Stimulated activated CD8-positive, alpha-beta memory T cell treated with anti-CD3 and anti-CD28 coated beads, Interleukin-15, amount 100 ng/mL, for 1 hour (primary cell): ENCODE results near the gene PPFIA4.
A peak's percentile ranks its signal among the peaks of the same experiment; 100 is the strongest.
"Not testable (repeated sequence)": the region's sequence is repeated elsewhere in the genome, so short reads cannot be mapped to it uniquely, and the experiment has no call there.

ENCODE experiments used
- DNase-seq: peaks from one replicate; pipeline ENCODE4 v3.0.0-alpha.2; 2020; ENCODE audit warnings: low read depth

Gene PPFIA4

DNA sequence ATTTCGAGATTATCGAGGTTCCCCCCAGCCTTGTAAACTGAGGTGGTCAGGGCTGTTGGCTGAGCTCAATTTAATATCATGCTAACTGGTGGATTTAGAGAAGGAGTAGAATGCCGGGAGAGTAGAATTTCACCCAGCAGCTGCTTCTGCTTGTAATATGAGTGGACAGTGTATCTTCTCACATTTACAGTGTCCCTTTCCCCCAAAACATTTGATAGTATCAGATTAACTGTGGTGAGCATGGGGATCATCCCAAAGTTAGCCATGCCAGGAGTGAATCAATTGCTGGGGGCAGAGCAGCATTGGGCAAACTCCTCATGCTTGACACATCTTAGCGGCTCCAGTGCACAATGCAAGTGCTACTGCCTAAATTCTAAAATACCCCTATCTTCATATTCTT, 9.2 kb upstream of the PPFIA4 start:
- DNase-seq = no peak

DNA sequence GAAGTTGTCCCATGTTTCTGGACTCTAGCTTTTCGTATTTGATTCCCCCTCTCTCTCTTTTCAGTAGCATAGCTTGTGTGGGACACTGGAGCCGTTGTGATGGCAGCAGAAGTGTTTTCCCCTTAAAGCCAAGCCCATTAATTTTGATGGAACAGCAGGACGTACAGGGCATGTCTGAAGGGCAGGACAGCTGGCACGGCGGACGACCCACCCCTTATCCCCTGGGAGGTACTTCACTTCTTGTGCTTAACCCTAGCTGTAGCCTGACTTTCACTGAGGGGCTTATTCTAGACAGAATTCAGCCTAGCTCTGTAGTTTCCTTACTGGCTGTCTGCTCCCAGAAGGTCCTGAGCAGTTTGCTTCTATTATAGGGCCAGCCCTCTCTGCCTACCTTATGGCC, 8.6 kb upstream of the PPFIA4 start:
- no peak for DNase-seq

DNA sequence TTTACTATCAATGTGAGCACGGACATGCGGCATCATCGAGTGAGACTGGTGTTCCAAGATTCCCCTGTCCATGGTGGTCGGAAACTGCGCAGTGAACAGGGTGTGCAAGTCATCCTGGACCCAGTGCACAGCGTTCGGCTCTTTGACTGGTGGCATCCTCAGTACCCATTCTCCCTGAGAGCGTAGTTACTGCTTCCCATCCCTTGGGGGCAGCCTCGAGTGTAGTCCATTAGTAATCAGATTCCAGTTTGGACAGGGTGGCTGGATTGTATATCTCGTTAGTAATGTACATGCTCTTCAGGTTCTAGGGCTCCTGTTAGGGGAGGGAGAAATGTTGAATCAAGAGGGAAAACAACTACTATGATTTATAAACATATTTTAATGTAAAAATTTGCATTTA, 3.4 kb upstream of the PPFIA4 start:
- DNase-seq = not testable (repeated sequence)

DNA sequence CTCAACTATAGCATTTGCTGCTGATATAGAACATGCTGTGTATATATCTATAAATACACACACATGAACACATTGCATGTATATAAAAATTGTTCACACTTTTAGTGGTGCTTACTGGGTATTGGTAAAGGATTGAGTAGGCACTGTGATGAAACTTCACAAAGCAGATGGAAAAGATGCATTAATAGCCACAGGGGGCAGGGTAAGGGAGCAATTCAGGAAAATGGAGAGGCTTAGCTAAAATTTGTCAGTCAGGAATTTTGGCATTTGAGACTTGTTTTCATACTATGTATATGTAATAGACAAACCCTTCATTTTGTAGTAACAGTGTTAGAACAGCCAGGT, 633 bp upstream of the PPFIA4 start:
- no peak for DNase-seq

DNA sequence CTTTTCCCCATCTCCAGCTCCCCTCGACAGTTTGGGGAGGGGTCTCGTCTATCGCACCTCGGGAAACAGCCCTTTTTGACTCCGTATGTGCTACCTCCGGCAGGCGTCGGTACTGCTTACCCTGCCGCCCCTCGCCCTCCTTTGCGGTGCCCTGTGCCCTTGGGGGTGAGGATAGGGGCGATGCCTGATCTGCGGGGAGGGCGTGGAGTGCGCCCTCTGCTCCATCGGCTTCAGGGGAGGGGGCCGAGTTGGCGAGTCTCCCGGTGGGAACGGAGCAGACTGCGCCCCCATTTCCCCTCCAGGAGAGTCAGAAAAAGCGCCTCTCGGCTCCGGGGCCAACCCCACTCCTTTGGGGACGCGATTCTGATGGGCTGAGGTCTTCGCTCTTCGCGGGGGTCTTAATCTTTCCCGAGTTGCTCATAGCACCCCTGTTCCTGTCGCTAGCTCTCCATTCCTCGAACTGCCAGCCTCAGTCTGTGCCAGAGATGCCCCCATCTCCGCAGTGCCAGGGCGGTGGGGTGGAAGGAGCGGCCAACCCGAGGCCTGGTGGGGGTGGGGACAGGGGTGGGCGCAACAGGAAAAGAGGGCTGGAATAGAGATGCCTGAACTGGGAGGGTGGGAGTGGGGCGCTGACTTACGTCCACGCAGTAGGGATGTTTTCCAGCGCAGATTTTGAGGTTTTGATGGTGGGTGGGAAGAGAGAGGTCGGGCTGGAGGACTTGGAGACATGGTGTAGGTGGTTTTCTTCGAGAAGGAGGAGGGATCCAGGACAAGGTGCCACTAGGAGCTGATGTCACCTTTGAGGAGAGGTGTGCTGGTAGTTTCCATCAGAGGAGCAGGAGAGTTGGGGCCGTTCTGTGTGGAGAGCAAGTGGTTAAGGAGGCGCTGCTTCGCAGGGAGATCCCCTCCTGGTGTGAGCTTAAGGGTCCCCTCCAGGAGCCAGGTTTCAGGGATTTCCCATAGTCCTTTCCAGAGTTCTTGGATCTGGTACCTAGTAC, 674 bp downstream of the PPFIA4 start:
- no peak for DNase-seq

DNA sequence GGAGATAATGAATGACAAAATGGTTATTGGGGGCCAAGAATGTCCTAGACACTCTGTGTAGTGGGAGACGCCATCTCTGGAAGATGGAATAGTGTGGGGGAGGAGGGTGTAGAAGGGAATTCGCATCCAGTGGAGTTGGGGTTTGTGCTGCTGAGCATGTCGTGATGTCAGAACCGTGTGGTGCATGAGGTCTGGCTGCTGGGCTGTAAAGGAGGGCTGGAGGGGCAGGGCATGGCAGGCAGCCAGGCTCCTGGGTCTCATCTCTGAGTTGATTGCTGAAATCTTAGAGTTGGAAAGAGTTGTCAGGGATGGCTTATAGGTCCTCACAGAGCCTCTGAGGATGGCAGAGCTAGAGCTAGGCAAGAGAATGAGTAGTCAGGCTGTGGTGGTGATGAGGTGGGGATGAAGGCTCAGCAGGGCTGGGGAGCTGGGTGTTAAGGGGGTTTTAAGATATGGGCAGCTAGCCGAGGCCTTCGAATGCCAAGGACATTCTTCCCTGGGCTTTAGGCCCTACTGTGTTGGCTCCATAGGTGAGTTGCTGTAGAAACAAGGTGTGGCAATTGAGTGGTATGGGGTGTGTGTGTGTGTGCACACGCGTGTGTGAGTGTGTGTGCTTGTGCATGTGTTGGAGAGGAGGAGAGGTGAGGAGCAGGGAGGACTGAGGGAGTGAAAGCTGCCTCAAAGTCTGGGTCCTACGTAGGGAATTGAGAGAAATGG, 1.9 kb downstream of the PPFIA4 start:
- DNase-seq = no peak

DNA sequence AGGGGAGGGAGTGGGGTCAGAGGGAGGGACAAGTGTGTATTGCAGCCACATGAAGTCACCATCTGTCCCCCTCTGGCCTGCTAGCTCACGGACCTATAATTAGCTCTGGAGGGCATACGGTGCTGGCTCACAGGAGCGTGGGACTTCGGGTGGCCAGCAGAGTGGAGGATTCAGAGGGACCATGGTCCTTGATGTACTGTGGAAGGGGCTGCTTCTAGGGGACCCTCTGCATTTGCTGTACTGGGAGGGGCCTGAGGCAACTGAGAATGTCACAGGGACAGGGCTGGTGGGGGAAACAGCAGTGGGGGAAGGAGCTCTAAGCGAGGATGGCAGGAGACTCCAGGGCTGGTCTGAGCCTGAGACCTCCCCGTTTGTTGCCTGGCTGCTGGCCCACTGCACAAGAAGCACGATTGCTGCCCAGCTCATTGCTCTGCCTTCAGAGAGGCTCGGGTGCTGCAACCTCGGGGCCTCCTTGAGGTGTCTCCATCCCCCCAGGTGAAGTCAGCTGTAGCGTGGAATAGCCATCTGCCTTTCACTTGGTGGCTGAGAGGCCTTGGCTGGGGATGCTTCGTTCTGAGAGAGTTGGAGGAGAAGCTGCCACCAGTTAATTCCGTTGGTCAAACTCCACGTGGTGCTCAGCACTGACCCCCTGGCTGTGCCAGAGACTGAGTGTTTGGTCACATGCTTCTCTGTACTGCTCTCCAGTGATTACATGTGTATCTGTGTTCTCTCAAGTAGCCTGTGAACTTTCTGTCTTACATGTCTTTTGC, 2.7 kb downstream of the PPFIA4 start:
- DNase-seq = no peak

DNA sequence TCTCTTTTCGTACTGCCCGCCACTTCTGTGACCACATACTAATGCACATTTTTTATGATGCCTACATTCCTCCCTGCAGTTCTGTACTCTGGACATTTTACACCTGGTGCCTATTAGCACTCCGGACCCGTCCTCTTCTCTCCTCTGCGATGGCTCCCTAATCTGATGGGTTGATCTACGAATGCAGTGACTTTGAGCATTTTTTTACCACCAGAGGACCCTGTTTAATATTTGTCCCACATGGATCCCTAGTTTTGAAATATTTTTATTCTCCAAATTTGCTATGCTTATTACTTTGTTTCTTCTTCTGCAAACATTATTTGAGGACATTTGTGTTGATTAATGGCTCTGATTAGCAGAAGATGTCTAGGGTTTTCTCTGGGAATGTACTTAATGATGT, 5.2 kb downstream of the PPFIA4 start:
- DNase-seq = no peak

DNA sequence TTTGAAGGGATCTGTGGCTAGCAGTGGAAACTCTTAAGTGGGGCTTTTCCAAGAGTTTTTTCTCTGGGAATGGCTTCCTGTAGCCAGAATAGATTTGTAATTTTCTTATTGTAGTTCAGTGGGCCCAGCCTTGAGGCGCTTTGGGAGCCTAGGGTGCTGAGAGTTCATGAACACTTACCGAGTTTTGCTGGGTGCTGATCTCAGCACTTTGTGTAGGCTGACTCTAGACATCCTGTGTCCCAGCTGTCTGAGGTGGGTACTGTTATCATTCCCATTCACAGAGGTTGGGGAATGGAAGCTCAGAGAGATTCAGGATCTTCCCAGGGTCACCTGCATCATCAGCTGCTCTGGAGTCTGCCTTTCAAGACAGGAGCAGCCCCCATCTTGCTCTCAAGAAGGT, 7.0 kb downstream of the PPFIA4 start:
- no peak for DNase-seq

DNA sequence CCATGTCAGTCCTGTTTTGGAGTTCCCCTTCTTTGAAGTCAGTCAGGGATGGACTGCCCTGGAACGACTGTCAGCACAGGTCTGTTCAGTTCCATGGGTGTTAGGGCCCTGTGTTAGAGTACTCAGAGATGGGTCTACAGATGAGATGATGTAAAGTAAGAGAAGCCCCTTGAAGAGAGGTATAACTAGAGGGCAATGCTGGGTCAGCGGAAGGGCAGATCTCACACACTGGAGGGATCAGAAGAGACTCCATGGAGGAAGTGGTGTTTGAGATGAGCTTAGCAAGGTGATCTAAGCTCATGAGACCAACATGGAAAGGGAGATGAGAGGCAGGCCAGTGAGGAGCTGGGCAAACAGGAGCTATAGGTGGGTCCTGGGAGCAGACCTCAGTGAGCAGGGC, 7.6 kb downstream of the PPFIA4 start:
- no peak for DNase-seq

DNA sequence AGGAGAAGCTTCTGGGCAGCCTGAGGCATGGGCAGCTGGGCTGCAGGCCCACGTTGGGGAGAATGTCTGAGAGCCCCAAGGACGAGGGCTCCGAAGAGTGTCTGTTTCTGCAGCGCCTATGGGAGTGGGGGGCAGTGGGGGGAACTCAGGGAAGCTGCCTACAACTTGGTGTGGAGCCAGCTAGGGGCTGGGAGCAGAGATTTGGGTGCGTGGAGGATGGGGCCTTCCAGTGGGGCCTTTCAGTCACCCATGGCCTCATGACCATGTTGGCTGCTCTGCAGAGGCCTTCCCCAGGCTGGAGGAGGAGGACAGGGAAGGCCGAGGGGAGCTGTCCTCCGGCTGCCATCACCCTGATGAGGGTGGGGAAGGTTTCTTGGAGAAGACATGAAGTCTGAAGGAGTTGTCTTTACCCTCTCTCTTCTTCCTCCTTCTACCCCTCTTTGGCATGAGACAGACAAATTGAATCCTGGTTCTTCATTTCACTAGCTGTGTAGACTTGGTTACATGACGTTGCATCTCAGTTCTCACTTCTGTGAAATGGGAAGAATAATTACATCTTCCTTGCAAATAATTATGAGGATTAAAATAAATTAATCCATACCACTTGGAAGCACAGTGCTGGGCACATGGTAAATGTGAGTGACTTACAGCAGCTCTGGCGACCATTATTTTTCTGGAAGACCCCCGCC, 8.3 kb downstream of the PPFIA4 start:
- DNase-seq = no peak

DNA sequence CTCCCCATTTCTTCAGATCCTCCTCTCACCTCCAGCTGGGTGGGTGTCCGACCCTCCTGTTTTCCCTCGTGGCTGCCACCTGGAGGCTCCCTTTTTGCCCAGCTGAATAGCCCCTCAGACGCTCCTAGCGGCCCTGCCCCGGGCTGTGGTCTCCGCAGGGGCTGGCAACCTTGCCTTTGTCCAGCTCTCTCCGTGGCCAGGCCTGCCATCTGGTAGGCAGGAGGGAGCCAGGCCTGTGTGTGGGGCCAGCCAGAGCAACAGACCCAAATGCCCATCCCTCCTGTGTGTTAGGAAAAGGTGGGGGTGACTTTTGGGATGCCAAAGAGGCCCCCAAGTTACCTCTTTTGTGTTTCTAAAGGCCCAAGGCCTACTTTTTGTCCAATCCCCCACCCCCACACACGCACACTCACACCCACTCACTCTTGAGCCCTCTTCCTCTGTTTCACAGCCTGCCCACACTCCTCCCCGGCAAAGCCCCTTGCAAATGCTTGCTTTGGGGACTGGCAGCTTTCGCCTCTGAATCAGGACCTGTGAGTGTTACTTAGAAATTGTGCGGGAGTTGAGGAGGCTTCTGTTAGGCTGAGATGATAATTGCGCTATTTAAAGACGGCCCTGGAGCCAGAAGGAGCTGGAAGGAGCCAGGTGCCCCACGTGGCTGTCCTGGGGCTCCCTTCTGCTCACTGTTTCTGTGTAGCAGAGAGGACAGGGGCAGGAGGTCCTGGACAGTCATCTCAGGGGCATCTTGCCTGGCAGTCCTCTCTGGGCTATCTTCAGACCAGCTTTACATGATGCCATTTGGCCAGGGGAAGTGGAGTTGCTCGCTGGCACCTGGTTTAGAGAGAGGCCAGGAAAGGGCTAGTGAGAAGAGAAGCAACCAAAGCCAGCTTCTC, 9.1 kb downstream of the PPFIA4 start:
- DNase-seq = no peak

DNA sequence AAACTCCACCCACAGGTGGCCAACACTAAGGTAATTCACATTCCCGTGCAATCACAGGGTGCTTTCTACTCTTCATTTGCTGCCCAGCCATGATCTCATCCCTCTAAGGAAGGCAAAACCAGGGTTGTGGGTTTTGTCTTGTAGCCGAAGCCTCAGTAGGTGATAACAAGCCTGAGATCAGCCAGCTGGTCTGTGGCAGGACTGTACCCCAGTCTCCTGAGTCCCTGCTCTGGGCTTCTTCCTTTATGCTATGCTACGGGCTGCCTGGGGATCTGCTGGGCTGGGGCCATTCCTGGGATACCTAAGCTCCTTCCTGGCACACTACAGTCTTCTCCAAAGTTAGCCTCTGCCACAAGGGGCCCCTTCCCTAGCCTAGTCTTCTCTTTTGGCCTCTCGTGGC, 9.8 kb downstream of the PPFIA4 start:
- DNase-seq = no peak

DNA sequence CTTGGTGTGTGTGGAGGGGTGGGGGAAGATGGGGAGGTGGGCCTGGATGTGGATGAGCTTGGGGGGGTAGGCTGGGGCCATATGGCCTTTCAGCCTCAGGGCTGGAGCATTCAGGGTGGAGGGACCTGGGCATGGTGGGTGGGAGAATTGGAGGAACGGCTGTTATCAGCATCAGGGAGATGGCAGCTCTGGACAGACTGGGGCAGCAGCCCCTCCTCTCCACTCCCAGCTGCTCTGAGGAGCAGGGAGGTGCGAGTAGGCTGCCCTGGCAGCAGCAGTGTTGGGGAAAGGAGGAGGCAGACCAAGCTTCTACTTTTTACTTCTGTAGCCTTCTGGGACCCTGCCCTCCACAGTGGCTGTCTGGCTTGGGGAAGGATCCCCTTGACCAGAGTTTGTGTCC, 10.2 kb downstream of the PPFIA4 start:
- no peak for DNase-seq

DNA sequence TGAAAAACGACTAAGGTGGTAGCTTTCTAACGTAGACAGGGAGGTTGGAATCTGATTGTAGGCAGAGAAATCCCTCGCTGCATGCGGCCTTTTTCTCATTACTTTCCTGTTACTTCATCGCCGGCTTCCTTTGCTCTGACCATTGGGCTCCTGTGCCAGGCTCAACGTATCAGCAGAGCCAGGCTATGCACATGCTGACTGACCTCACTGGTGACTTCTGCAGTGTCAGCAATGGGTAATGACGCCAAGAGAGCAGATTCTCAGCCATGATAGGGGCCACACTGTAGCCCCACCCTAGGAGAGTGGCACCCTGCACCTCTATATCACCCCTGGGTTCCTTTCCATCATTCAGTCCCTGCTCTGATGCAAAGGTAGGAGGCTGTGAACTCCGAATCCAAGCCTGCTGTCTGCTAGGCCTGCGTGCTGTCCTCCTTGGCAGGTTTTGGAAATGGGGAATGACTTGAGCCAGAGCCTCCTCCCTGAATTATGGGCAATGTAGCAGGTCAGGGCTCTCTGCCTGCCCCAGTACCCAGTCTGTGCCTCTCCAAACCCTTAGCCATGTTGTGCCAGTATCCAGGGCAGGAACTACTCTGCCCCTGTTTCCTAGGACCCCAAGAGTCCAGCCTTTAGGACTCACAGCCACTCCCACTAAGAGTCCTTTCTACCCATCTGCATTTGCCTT, 11.4 kb downstream of the PPFIA4 start:
- no peak for DNase-seq

DNA sequence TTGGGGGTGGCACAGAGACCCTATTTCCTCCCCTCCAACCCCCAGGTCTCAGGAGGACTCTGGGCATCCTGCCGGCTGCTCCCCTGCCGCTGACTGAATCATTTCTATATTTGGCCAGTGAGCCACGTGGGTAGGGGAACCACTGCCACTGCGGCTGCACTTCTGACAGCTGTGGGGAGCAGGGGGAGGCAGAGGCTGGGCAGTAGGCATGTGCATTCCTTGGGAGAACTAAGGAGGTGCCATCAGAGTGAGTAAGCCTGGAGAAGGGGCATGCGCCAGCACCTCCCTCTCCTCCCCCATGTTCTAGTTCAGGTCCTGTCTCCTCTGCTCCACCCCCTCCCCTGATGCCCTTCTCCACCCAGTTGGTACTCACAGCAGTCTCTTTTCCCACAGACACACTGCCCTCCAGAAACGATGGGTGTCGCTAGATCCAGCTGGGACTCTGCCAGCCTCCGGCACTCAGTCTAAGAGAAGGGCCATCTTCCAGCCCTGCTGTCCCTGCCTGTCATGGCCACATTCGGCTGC, 12.0 kb downstream of the PPFIA4 start:
- DNase-seq = no peak

DNA sequence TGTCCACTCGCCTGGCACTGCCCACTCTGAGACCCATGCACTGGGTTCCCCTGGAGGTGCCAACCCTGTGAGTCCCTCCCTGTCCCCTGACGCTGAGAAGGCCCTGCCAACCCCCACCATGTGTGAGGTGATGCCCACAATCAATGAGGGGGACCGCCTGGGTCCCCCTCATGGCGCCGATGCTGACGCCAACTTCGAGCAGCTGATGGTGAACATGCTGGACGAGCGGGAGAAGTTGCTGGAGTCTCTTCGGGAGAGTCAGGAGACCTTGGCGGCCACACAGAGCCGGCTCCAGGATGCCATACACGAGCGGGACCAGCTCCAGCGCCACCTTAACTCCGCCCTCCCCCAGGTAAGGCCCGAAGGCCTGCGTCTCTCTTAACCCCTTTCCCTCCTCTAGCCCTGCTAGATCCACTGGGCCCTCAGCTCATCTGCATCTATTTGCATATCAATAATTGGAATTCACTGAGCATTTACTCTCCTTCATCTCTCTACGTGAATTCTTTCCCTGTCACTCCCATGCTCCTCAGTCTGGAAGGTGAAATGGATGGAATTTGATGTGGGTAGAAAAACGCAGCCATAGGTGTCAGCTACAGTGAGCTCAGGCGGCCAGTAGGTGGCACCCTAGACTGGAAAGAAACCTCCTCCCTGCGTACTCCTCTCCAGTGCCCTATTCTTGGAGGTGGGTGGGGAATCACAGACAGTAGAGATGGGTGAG, 12.8 kb downstream of the PPFIA4 start:
- peak; percentile 49 for DNase-seq

DNA sequence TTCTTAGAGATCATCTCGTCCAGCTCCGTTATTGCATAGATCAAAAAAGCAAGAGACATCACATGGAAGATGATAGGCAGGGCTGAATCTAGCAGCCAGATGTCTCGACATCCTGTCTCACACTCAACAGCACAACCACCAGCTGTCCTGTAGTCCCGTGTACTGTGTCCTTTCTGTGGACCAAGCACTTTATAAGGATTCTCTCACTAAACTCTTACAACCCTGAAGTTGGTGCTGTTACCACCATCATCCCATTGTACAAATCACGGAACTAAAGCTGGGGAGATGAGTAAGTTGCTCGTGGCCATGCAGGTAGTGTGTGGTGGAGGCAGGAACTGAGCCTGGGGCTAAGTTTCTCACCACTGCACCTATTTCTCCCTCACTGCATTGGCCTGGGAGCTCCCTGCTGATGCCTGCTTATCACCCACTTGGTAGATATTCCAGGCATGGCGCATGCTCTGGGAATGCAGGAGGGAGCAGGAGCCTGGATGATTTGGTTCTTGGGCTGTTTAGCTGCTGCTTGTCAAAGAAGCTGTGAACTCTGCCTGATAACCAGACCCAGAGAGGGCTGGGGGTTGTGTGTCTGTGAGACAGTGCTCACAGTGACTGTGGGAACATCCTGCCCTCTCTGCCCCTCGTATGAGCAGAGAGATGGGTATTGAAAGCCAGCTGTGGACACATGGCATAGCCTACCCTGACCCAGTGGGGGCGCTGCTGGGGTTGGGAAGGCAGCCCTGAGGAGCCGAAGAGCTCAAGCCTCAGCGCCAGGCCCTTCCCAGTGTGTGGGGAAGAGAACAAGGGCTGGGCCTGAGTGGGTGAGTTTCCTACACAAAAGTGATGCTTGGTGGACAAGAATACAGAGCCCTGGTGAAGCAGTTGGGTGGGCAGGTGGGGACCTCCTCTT, 13.6 kb downstream of the PPFIA4 start:
- DNase-seq = no peak
